Mammary epithelial cell (primary cell): ENCODE measurements around the gene CTCF.

Source experiments
- CTCF ChIP-seq, 2 donors: IDR thresholded peaks in 1 of 2; conservative IDR thresholded peaks in 1 of 2; 2 replicates each; pipeline ENCODE4 v1.5.1; 2011 to 2012; ENCODE audit warnings: inconsistent platforms in 2 of 2, low read length in 2 of 2, mild to moderate bottlenecking in 2 of 2, control low read depth in 1 of 2, low read depth in 1 of 2; ENCODE audit not compliant: insufficient read depth in 1 of 2; ENCODE audit errors: extremely low read depth in 1 of 2
- EZH2 ChIP-seq: IDR thresholded peaks from 2 replicates; pipeline ENCODE4 v1.6.1; 2012; ENCODE audit warnings: low read length, inconsistent platforms, borderline replicate concordance

DNA sequence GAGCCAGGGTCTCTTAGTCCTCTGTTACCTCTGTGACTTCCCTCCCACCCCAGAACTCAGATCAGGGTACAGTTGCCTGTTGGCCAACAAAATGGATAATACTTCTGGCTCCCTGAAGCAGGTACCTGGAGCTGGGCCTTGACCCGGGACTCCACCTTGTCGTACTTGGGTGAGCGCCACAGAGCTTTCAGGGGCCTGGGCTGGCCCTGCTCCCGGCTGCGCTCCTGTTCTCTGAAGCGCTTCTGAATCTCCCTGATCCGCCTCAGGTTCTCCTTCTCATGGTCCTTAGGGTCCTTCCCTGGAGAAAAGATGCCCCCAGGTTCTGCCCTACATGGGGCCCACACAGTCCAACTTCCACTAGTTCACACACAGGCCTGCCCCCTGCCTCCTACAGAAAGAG is 102.5 kb downstream of the CTCF start:
- TF ChIP-seq EZH2: no peak
- no peak for TF ChIP-seq CTCF (conservative IDR thresholded peaks at IDR 0.05 in 1 of 2, IDR thresholded peaks at IDR 0.05 in 1 of 2; ENCODE audit: extremely low read depth in 1 of 2, insufficient read depth in 1 of 2, low read depth in 1 of 2, low read length in 2 of 2)
